Mesodermal cell (in vitro differentiated cells): ENCODE data around the gene TYK2.
"Not testable (repeated sequence)": the region's sequence is repeated elsewhere in the genome, so short reads cannot be mapped to it uniquely, and the experiment has no call there.

ENCODE experiments used
- H3K27ac ChIP-seq: 2 replicates; pipeline ENCODE4 v1.7.0; 2013; ENCODE audit warnings: mild to moderate bottlenecking, low read depth, low read length, moderate library complexity; ENCODE audit not compliant: severe bottlenecking
- H3K36me3 ChIP-seq: 2 replicates; pipeline ENCODE4 v1.7.1; 2013; ENCODE audit warnings: mild to moderate bottlenecking, low read length, moderate library complexity; ENCODE audit not compliant: control insufficient read depth, insufficient read depth
- H3K4me1 ChIP-seq: one replicate; pipeline ENCODE4 v1.7.1; 2013; ENCODE audit warnings: mild to moderate bottlenecking, low read length; ENCODE audit not compliant: insufficient read depth, control insufficient read depth, poor library complexity, severe bottlenecking
- H3K4me3 ChIP-seq: 2 replicates; pipeline ENCODE4 v1.7.0; 2013; ENCODE audit warnings: low read length, control low read depth, mild to moderate bottlenecking; ENCODE audit not compliant: insufficient read depth, poor library complexity, severe bottlenecking; ENCODE audit errors: extremely low read depth
- H3K9me3 ChIP-seq: 2 replicates; pipeline ENCODE4 v1.7.1; 2013; ENCODE audit warnings: mild to moderate bottlenecking, low read length, moderate library complexity; ENCODE audit not compliant: control insufficient read depth
- WGBS, 2 experiments: methylation state at CpG; one replicate each; pipeline ENCODE4 v1.1.5; 2013; ENCODE audit warnings: missing lambda C conversion rate in 2 of 2; ENCODE audit not compliant: insufficient coverage in 2 of 2; 5-methylcytosine and 5-hydroxymethylcytosine counted together

The TYK2 gene

GRCh38 chr19:10393137-10393536 lies 12.8 kb upstream of the TYK2 start:
- WGBS, 2 experiments: 97% methylated on average over 23 to 24 of the region's 24 CpGs
- H3K27ac ChIP-seq: no peak overlapping the region
- H3K9me3 ChIP-seq: no peaks in the 10 kb centered on the region
- no peaks in the 10 kb centered on the region for H3K4me1 ChIP-seq
- H3K4me3 ChIP-seq: no peak overlapping the region
- H3K36me3 ChIP-seq: peaks cover 77% of the 10 kb centered on the region

GRCh38 chr19:10392120-10392519 lies 11.7 kb upstream of the TYK2 start:
- no peak overlapping the region for H3K4me3 ChIP-seq
- H3K4me1 ChIP-seq: no peaks in the 10 kb centered on the region
- no peaks in the 10 kb centered on the region for H3K9me3 ChIP-seq
- no peak overlapping the region for H3K27ac ChIP-seq
- 90 to 95% methylated on average over 3 to 4 of the region's 6 CpGs for WGBS, 2 experiments
- peaks cover 71% of the 10 kb centered on the region for H3K36me3 ChIP-seq

GRCh38 chr19:10390652-10391286 lies 10.4 kb upstream of the TYK2 start:
- no peak overlapping the region for H3K4me3 ChIP-seq
- H3K36me3 ChIP-seq: peaks cover 57% of the 10 kb centered on the region
- H3K4me1 ChIP-seq: no peaks in the 10 kb centered on the region
- no peaks in the 10 kb centered on the region for H3K9me3 ChIP-seq
- no peak overlapping the region for H3K27ac ChIP-seq
- WGBS, 2 experiments: 68 to 77% methylated on average over 7 to 8 of the region's 9 CpGs

GRCh38 chr19:10389863-10390262 lies 9.5 kb upstream of the TYK2 start:
- no peaks in the 10 kb centered on the region for H3K9me3 ChIP-seq
- H3K4me1 ChIP-seq: no peaks in the 10 kb centered on the region
- H3K27ac ChIP-seq: no peak overlapping the region
- no peak overlapping the region for H3K4me3 ChIP-seq
- 76 to 82% methylated on average over 12 of the region's 12 CpGs for WGBS, 2 experiments
- H3K36me3 ChIP-seq: peaks cover 51% of the 10 kb centered on the region

- Histone ChIP-seq H3K27ac (no peak overlapping the region), H3K9me3 (no peaks in the 10 kb centered on the region), H3K4me3 (no peak overlapping the region), H3K4me1 (no peaks in the 10 kb centered on the region), H3K36me3 (peaks cover 44% of the 10 kb centered on the region)
- 3 to 5% methylated on average over 3 of the region's 3 CpGs for WGBS, 2 experiments
Measured at GRCh38 chr19:10388957-10389356, 8.6 kb upstream of the TYK2 start.

- 83 to 85% methylated on average over 4 to 9 of the region's 9 CpGs for WGBS, 2 experiments
Measured at GRCh38 chr19:10384580-10384979, 4.2 kb upstream of the TYK2 start.

GRCh38 chr19:10383223-10383499 lies 2.8 kb upstream of the TYK2 start:
- H3K9me3 ChIP-seq, H3K4me1 ChIP-seq, H3K27ac ChIP-seq, H3K4me3 ChIP-seq, H3K36me3 ChIP-seq: not testable (repeated sequence)
- WGBS, 2 experiments: 95 to 100% methylated on average over 3 to 4 of the region's 8 CpGs

More at GRCh38 chr19:10384580-10384979, 4.2 kb upstream of the TYK2 start:
- Histone ChIP-seq H3K4me3 (no peak overlapping the region), H3K9me3 (no peaks in the 10 kb centered on the region), H3K27ac (no peak overlapping the region), H3K36me3 (peaks cover 2% of the 10 kb centered on the region), H3K4me1 (no peaks in the 10 kb centered on the region)

- no peak overlapping the region for H3K27ac ChIP-seq
- WGBS, 2 experiments: 3% methylated on average over 6 to 9 of the region's 10 CpGs
Measured at GRCh38 chr19:10379880-10380312, 476 bp downstream of the TYK2 start.

GRCh38 chr19:10378124-10378523 lies 2.2 kb downstream of the TYK2 start:
- WGBS, 2 experiments: 91 to 97% methylated on average over 7 of the region's 8 CpGs
- H3K4me1 ChIP-seq: no peaks in the 10 kb centered on the region
- H3K9me3 ChIP-seq: no peaks in the 10 kb centered on the region
- H3K36me3 ChIP-seq: peaks cover 31% of the 10 kb centered on the region
- no peak overlapping the region for H3K27ac ChIP-seq
- H3K4me3 ChIP-seq: no peak overlapping the region

More at GRCh38 chr19:10379880-10380312, 476 bp downstream of the TYK2 start:
- Histone ChIP-seq H3K4me1 (no peaks in the 10 kb centered on the region), H3K4me3 (peak overlapping the region; percentile 83), H3K36me3 (peaks cover 24% of the 10 kb centered on the region), H3K9me3 (no peaks in the 10 kb centered on the region)

GRCh38 chr19:10377140-10377640 lies 3.2 kb downstream of the TYK2 start:
- WGBS, 2 experiments: 100% methylated on average over 2 of the region's 2 CpGs; no CpG with 5 or more reads in 1 of the 2 experiments
- H3K36me3 ChIP-seq: peaks cover 37% of the 10 kb centered on the region
- H3K27ac ChIP-seq, H3K4me1 ChIP-seq, H3K4me3 ChIP-seq, H3K9me3 ChIP-seq: not testable (repeated sequence)

GRCh38 chr19:10374931-10375330 lies 5.4 kb downstream of the TYK2 start:
- no peaks in the 10 kb centered on the region for H3K9me3 ChIP-seq
- peaks cover 45% of the 10 kb centered on the region for H3K36me3 ChIP-seq
- H3K4me1 ChIP-seq: no peaks in the 10 kb centered on the region
- H3K4me3 ChIP-seq: no peak overlapping the region
- 97 to 98% methylated on average over 4 of the region's 5 CpGs for WGBS, 2 experiments
- H3K27ac ChIP-seq: no peak overlapping the region
